GM12864 (cell line): ENCODE measurements around the gene DHCR7.

Experiments
- DNase-seq: peaks from one replicate; pipeline ENCODE4 v3.0.0-alpha.2; 2011; ENCODE audit warnings: low read depth
- H3K4me3 ChIP-seq: 2 replicates; pipeline ENCODE4 v1.5.1; 2011; ENCODE audit warnings: mild to moderate bottlenecking, low read depth, low read length, control low read depth
- TF ChIP-seq, protein P1 (sequence below): IDR thresholded peaks from 2 replicates; pipeline ENCODE4 v1.5.1; 2011; ENCODE audit warnings: low read depth, mild to moderate bottlenecking, moderate library complexity, low read length, control low read depth, inconsistent platforms; ENCODE audit errors: missing control alignments

DHCR7 gene, protein sequence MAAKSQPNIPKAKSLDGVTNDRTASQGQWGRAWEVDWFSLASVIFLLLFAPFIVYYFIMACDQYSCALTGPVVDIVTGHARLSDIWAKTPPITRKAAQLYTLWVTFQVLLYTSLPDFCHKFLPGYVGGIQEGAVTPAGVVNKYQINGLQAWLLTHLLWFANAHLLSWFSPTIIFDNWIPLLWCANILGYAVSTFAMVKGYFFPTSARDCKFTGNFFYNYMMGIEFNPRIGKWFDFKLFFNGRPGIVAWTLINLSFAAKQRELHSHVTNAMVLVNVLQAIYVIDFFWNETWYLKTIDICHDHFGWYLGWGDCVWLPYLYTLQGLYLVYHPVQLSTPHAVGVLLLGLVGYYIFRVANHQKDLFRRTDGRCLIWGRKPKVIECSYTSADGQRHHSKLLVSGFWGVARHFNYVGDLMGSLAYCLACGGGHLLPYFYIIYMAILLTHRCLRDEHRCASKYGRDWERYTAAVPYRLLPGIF

DNA sequence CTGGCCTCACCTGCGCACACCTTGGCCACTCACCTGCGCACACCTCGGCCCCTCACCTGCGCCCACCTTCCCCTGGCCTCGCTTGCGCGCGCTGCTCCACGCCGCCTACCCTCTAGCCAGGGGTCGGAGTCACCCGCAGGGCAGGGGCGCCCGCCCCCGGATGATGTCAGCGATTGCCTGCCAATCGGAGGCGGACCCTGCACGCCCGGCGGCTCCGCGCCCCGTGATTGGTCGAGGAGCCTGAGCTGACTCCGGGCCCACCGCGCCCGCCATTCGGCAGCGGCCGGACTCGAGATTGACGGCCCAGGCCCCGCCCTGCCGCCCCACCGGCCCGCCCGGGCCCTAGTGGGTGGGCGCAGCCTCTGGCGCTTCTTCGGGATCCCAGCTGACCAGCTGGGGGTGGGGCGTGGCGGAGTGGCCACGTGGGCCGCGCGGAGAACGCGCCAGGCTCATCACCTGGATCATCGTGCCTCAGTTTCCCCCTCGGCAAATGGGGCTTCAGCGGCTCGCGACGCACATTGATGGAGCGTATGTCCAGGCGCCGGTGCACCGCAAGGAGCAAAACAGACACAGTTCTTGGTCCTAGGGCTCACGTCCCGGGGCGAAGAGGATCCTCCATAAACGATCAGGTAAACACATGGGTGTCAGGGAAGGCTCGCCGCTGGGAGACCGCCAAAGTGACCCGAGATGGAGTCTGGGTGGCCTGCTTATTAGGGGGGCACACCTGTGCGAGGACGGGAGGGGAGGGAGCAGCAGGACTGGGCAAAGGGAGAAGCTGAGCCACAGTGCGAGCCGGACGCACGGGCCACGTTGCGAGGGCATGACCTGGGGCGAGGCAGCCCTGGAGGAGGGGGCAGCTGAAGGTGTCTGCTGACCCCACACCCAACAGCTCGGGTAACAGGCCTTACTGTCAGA lies at the start of gene DHCR7:
TSS of gene DHCR7 (minus strand) at position 137 of the 915 bp plus-strand sequence. CDS start 3,441 bp downstream, outside the sequence.
- TF ChIP-seq, protein P1, sequence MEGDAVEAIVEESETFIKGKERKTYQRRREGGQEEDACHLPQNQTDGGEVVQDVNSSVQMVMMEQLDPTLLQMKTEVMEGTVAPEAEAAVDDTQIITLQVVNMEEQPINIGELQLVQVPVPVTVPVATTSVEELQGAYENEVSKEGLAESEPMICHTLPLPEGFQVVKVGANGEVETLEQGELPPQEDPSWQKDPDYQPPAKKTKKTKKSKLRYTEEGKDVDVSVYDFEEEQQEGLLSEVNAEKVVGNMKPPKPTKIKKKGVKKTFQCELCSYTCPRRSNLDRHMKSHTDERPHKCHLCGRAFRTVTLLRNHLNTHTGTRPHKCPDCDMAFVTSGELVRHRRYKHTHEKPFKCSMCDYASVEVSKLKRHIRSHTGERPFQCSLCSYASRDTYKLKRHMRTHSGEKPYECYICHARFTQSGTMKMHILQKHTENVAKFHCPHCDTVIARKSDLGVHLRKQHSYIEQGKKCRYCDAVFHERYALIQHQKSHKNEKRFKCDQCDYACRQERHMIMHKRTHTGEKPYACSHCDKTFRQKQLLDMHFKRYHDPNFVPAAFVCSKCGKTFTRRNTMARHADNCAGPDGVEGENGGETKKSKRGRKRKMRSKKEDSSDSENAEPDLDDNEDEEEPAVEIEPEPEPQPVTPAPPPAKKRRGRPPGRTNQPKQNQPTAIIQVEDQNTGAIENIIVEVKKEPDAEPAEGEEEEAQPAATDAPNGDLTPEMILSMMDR: no peak
- DNase-seq: peak; percentile 79
- peak within 1 kb of the TSS; percentile 75 for H3K4me3 ChIP-seq

DNA sequence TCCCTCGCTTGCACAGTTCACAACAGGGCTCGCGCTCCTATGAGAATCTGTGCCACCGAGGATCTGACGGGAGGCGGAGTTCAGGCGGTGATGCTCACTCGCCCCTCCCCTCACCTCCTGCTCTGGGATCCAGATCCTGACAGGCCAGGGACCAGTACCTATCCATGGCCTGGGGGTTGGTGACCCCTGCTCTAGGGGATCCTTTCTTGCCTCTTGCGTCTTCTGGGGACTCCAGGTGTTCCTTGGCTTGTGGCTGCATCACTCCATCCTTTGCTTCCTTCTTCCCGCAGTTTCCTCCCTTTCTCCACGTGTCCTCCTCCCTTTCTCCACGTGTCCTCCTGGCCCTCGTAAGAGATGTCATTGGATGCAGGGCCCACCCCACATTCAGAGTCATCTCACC lies 48.2 kb upstream of the DHCR7 start:
- TF ChIP-seq, protein P1: no peak
- no peak for DNase-seq
- H3K4me3 ChIP-seq: no peak overlapping the region

DNA sequence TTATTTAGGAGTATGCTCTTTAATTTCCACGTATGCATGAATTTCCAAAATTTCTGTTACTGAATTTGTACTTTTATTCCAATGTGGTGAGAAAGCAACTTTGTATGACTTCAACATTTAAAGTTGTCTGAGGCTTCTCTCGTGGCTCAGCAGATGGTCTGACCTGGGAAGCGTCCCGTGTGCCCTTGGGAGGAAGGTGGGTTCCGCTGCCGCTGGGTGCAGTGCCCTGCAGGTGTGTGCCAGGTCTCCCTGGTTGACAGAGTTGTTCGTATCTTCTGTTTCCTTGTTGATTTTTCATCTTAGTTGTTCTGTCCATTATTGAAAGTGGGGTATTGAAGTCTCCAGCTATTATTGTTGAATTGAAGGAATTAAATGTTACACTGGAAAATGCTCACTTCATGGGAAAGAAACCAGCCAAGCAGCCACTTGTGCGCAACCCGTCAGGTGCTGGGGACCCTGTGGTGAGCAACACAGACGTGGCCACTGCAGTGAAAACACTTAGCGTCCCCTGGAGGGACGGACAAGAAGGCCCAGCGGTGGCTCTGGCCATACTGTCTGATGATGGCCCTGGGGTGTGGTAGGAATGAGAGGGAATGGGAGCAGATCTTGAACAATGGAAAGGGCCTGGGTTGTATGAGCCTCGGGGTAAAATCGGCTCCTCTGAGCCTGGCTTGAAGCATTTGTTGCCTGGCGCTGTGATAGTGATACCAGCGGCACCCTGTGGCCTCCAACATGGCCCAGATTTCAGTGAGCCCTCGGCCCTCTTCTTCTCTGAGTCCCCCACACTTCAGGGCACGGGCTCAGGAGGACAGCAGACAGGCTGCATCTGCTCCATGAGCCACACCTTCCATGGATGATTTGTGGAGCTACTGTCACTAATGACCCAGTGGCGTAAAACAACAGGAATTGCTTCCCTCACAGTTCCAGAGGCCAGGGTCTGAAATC lies 47.4 kb upstream of the DHCR7 start:
- TF ChIP-seq, protein P1: no peak
- H3K4me3 ChIP-seq: no peak overlapping the region

DNA sequence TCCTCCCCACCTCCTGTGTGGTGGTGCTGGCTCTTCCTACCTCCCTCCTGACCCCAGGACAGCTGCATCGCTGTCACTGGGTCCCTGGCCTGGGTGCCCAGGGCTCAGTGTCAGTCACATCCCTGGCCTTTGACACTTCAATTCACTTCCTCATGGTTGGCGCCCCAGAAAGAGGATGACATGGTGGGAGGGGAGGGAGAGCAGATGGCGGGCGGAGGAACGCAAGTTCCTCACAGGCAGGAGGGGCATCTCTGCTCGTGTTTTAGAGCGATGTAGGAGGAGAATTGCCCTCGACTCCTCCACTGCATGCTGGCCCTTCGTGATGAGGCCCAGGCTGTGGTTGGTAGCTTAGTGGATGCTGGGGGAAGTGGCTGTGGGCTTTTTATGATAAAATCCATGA lies 43.7 kb upstream of the DHCR7 start:
- DNase-seq: no peak
- TF ChIP-seq, protein P1: no peak
- no peak overlapping the region for H3K4me3 ChIP-seq

More for the DNA sequence above, 47.4 kb upstream of the DHCR7 start:
- no peak for DNase-seq

DNA sequence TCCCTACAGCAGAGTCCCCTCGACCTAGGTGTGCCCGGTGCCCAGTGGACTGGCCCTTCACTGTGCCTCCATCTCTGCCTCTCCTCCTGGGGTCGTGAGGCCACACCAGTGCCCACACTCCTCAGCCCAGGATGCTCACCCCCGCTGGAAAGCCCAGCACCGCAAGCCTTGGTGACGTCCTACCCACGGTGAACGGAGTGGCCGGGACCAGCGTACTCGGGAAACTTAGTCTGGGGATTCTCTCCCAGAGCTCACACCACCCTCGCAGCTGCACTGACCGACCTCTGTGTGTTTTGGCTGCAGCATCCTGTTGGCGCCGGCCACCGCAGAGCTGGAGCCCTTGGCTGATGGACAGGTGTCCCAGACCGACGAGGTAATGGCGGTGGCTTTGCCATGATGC lies 43.3 kb upstream of the DHCR7 start:
- TF ChIP-seq, protein P1: no peak
- no peak overlapping the region for H3K4me3 ChIP-seq
- no peak for DNase-seq

DNA sequence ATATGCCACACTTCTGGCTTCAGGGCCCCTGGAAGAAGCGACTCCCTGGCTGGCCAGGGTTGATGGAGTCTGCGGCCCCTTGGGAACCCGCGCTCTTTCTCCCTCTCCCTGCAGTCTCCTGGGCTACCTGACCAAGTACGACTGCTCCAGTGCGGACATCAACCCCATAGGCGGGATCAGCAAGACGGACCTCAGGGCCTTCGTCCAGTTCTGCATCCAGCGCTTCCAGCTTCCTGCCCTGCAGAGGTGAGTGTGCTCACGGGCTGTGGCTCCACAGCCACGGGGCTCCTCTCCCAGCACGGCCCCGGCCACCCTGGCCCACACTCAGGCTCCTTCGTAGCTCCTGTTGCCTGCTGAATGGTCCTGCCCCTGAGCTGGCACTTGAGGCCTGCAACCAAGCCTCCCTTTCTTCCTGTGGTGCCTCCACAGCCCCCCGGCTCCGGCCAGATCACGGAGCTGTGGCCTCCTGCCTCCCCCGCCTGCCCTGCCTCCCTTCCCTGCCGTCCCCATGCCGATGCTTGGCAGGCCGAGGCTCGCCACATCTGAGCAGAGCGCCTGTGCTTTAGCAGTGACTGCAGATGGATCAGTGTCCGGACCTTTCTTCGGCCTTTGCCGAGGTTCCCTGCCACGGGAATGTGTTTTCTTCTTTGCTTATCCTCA lies 42.7 kb upstream of the DHCR7 start:
- TF ChIP-seq, protein P1: no peak
- DNase-seq: no peak
- no peak overlapping the region for H3K4me3 ChIP-seq
